NCI-H748 treated with DMSO at 0.1 percent for 48 hours (cell line): ENCODE data around the gene CHRNB4.

Source experiments
- DNase-seq: peaks from one replicate; lab custom pipeline; 2025; lab: John Stamatoyannopoulos, UW

The CHRNB4 gene

GRCh38 chr15:78668987-78669386, 28.0 kb upstream of the CHRNB4 start:
- DNase-seq: no peak

GRCh38 chr15:78667578-78668236, 26.7 kb upstream of the CHRNB4 start:
- no peak for DNase-seq

GRCh38 chr15:78666010-78666409, 25.0 kb upstream of the CHRNB4 start:
- no peak for DNase-seq

- no peak for DNase-seq
Observed at GRCh38 chr15:78663703-78664102, 22.7 kb upstream of the CHRNB4 start.

- DNase-seq: no peak
Observed at GRCh38 chr15:78662028-78662427, 21.0 kb upstream of the CHRNB4 start.

GRCh38 chr15:78661001-78661400, 20.0 kb upstream of the CHRNB4 start:
- no peak for DNase-seq

- DNase-seq: no peak
Observed at GRCh38 chr15:78660584-78660983, 19.6 kb upstream of the CHRNB4 start.

- DNase-seq: no peak
Observed at GRCh38 chr15:78658823-78659222, 17.8 kb upstream of the CHRNB4 start.

- no peak for DNase-seq
Observed at GRCh38 chr15:78654272-78654671, 13.3 kb upstream of the CHRNB4 start.

GRCh38 chr15:78651930-78652615, 11.1 kb upstream of the CHRNB4 start:
- DNase-seq: no peak

GRCh38 chr15:78651007-78651406, 10.0 kb upstream of the CHRNB4 start:
- DNase-seq: no peak

GRCh38 chr15:78650022-78650421, 9.0 kb upstream of the CHRNB4 start:
- DNase-seq: no peak

GRCh38 chr15:78645009-78645408, 4.0 kb upstream of the CHRNB4 start:
- DNase-seq: no peak

GRCh38 chr15:78642331-78642730, 1.3 kb upstream of the CHRNB4 start:
- DNase-seq: no peak

- no peak for DNase-seq
Observed at GRCh38 chr15:78641749-78642275, 802 bp upstream of the CHRNB4 start.

GRCh38 chr15:78640527-78641101, 396 bp downstream of the CHRNB4 start:
- DNase-seq: no peak

- no peak for DNase-seq
Observed at GRCh38 chr15:78638658-78639314, 2.2 kb downstream of the CHRNB4 start.

GRCh38 chr15:78637776-78638435, 3.1 kb downstream of the CHRNB4 start:
- no peak for DNase-seq

GRCh38 chr15:78636378-78636859, 4.6 kb downstream of the CHRNB4 start:
- DNase-seq: no peak

- no peak for DNase-seq
Observed at GRCh38 chr15:78635346-78635745, 5.7 kb downstream of the CHRNB4 start.

GRCh38 chr15:78634210-78635145, 6.5 kb downstream of the CHRNB4 start:
- no peak for DNase-seq
